OCI-LY7 (cell line): ENCODE results near the gene DCTN3.

Experiments used
- EZH2phosphoT487 ChIP-seq: fragments of 200-600 bp; sonication (generic); IDR thresholded peaks from 2 replicates; pipeline ENCODE4 v1.6.1; 2018; ENCODE audit warnings: low read depth, borderline replicate concordance, mild to moderate bottlenecking, mixed run types, antibody characterized with exemption, low read length, moderate library complexity, mixed read lengths
- TF ChIP-seq, protein P1 (sequence below): fragments of 200-600 bp; sonication (generic); conservative IDR thresholded peaks from 2 replicates; pipeline ENCODE4 v1.5.1; 2014; ENCODE audit warnings: mild to moderate bottlenecking, antibody characterized with exemption, low read length, moderate library complexity, mixed read lengths

DNA sequence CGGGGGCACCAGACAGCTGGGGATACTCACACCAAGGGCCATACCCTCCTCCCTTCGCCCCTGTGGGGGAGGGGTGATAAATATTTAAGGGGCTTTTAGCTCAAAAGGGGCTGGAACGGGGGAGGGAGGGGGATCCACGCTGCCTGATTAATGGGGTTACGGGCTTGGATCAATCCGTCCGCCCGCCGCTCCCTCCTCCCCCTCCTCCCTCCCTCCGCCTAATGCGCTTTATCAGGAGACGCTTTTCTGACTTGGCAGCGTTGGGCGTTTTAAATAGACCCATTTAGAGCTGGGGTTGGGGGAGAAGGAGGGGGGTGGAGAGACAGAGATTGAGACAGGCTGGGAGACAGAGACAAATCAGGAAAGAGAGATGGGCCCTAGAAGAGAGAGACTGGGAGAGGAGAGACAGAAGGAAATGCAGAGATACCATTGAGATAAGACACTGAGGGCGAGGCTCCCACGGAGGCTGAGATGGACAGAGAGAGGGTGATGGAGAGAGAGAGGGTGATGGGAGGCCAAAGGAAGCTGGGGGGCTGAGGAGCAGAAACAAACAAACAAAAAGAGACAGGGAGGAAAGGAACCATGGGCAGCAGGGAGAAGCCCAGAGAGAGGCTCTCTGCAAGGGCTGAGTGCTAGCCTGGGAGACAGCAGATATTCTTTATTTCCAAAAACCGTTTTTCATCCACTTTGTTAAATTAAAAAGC, 41.0 kb downstream of the DCTN3 start:
- TF ChIP-seq, protein P1, sequence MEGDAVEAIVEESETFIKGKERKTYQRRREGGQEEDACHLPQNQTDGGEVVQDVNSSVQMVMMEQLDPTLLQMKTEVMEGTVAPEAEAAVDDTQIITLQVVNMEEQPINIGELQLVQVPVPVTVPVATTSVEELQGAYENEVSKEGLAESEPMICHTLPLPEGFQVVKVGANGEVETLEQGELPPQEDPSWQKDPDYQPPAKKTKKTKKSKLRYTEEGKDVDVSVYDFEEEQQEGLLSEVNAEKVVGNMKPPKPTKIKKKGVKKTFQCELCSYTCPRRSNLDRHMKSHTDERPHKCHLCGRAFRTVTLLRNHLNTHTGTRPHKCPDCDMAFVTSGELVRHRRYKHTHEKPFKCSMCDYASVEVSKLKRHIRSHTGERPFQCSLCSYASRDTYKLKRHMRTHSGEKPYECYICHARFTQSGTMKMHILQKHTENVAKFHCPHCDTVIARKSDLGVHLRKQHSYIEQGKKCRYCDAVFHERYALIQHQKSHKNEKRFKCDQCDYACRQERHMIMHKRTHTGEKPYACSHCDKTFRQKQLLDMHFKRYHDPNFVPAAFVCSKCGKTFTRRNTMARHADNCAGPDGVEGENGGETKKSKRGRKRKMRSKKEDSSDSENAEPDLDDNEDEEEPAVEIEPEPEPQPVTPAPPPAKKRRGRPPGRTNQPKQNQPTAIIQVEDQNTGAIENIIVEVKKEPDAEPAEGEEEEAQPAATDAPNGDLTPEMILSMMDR: no peak
- peak; percentile 17; the same call in 1 of the 2 replicates for TF ChIP-seq EZH2phosphoT487
